IPS-NIHi11 (cell line): ENCODE results near the gene CLSTN3.

Experiments used
- DNase-seq: peaks from one replicate; pipeline ENCODE4 v3.0.0; 2012; ENCODE audit warnings: mixed read lengths, low spot score

Gene CLSTN3

DNA sequence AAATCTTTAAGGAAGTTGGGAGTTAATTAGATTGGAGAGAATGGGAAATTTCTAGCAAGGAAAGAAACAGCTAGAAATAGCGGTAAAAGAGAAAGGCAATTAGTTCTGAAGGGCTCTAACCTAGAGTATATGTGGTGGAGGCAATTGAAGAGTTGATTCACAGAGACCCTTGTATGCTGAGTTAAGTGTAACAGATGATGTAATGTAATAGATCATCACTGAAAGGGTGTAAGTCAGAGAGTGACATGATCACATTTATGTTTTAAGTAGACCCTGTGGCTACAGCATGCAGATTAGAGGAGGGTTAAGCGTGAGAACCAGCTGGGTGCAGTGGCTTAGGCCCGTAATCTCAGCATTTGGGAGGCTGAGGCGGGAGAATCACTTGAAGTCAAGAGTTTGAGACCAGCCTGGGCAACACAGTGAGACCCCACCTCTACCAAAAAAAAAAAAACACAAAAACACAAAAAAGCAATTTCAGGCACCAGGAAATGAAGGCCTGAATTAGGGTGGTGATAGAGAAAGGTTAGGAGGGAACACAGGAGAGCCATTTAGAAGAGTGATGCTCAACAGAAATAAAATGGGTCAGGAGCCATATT lies 4.4 kb upstream of the CLSTN3 start:
- no peak for DNase-seq

DNA sequence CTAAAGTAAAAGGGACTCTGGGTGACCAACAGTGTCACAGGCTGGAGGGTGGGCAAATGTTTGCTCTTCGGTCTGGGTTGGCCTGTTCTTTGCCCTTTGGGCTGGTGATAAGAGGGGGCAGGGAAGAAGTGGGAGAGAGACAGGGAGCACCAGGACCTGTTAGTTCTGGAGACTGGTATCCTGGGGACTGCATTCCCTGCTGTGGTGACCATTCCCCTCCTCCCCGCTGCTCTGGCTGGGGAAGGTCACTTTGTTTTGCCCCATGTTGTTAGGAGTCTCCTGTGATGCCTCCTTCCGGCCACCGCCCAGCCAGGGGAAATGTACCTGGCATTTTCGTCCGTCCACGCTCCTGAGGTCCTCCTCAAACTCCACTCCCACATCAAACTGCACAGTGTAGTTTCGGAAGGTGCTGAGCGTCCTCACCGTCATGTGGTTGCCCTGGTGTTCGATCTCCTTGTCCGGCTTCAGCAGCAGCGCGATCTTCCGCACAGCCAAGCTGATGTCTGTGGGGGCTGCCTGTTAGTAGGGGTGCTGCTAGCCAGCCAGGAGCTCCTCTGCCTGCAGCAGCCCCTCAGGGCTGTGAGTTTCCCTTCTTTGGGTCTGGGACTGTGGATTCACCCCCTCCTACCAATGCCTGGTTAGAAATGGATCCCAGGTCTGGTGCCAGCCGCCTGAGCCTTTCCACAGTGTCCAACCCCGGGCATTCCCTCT lies 2.1 kb upstream of the CLSTN3 start:
- no peak for DNase-seq

DNA sequence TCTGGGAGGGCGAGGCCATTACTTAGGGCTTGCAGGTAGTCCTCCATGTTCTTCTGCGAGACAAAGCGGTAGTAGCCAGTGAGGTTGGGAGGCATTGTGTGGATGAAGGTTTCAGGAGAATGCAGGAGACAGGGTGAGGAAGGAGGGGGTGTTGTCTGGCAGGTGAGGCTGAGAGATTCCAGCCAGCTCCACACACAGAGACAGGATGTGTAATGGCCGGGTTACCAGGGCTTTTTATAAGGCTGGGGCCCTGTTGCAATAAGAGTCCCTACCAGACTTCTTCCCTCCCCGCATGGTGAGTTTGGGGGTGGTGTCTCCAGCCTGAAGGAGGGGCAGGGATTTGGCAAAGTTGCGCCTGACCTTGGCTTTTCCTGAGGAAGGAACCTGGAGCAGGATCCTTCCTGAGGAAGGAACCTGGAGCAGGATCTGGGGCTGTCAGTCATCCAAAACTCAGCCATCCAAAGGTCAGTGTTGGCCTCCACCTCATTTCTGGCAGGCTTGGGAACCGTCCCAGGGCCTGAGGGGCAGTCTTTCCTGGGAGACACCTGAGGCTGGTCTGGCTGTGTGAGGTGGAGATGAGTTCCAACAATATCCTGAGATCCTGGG lies 1.4 kb upstream of the CLSTN3 start, which contains the start of gene RBP5:
Gene RBP5 (minus strand): TSS at position 209 of the 606 bp plus-strand sequence. CDS start 114 bp downstream, at position 95.
- peak; percentile 37 for DNase-seq

DNA sequence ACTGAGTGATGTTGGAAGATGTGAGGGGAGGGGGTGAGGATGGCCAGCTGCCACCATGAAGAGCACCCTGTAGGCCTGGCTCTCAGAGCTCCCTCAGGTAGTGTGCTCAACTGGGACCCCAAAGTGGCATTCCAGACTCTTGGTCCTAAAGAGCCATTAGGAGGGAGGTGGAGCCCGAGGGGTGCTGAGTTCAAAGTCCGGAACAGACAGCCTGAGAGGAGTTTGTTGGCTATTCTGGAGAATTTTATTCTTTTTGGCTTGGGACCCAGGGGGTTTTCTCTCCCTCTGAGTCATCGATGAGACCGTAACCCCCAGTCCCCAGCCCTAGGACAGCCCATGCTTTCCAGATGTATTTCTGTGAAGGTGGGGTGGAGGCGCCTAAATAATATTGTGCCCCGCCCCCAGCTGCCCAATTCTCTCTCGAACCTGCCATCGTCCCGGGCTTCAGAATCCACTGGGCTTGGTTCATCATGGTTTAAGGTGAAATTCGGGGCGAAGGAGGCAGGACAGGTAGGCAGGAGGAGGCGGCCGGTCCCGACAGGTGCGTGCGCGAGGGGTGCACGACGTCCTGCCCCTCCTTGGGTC lies 792 bp upstream of the CLSTN3 start:
- DNase-seq, result no peak

DNA sequence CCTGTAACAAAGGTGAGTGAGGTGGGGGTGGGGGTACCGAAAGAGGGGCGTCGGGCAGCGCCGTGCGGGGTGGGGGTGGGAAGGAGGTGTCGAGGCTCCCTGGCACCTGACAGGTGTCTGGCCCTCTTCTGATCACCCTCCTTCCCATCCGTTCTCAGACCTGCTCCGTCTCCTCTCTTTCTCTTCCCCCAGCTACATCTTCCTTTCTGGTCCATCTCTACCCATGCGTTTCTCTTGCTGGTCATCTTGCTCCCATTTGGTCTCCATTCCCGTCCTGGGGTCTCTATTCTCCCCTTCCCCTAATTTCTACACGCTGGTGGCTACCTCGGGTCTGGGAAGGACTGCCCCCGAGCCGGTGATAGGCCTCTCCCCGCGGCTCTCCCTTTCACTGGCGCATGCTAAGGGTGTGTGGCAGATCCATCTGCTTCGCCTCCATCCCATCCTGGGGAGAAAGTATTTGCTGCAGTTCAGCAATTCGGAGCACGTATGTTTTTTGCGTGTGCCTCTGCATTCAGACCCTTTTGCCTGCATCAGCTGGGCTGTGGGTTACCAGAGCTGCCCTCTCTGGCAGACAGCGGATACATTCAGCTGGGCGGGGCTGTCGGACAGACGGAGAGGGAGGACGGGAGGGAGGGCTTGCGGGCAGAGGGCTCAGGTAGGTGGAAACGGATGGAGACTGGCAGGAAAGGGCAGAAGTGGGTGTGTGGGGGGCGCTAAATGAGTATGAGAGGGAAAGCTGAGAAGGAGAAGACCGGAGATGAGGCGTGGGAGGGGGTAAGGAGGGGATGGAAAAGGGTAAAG lies 730 bp downstream of the CLSTN3 start:
- peak; percentile 85 for DNase-seq

DNA sequence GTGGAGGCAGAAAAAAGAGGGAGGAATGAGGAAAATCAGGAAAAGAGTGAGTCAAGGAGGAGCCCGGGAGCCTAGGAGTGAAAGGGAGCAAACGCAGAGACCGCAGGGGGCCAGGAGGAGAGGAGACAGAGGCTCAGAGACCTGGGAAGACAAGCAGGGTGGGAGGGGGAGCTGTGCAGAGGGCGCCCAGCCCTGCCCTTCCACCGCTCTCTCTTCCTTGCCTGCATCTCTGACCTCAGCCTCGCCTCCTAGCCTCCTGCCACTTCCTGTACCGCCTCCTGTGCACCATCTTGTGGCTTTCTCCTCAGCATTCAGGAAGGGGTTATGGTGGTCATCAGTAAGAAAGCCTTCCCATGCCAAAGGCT lies 1.3 kb downstream of the CLSTN3 start:
- peak; percentile 55 for DNase-seq

DNA sequence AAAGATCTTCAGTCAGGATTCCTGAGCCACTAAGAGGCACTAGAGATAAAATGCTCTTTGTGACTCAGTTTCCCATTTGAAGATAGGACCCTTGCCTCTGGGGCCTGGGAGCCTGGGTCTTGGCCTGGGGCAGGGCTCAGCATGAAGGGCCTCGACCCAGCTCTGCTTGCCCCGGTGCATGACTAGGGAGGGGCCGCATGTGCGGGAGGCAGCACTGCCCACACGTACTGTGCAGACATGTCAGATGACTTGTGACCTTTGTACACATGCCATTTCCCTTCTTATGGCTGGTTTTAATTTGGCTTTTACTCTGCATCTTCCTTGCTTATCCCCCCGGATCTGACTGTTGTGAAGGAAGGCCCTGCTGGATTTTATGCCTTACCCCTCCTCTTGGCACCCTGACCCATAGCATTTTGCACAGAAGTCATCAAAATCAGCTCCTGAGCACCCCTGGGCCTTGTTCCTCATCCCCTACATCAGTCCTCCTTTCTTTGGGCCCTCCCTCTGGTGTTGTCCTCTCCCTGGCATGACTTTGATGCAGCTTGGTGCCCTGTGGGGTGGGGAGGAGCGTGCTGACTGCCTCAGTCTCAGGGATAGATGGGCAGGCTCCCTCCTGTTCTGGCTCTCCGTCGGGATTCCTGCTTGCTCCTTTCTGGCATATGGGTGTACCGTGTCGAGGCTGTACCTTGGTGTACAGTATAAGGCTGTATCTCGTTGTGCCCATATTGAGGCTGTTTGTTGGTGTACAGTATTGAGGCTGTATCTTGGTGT lies 4.4 kb downstream of the CLSTN3 start:
- no peak for DNase-seq

DNA sequence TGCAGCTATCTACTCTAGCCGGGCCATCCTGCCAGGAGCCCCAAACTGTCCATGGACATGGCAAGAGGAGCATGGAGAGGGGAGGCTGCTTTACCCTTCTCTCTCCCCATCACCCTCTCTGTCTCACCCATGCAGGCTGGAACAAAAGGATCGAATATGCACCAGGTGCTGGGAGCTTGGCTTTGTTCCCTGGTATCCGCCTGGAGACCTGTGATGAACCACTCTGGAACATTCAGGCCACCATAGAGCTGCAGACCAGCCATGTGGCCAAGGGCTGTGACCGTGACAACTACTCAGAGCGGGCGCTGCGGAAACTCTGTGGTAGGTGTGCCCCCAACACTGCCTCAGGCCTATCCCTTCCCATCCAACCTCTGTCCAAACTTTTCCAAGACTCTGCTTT lies 5.9 kb downstream of the CLSTN3 start:
- no peak for DNase-seq

DNA sequence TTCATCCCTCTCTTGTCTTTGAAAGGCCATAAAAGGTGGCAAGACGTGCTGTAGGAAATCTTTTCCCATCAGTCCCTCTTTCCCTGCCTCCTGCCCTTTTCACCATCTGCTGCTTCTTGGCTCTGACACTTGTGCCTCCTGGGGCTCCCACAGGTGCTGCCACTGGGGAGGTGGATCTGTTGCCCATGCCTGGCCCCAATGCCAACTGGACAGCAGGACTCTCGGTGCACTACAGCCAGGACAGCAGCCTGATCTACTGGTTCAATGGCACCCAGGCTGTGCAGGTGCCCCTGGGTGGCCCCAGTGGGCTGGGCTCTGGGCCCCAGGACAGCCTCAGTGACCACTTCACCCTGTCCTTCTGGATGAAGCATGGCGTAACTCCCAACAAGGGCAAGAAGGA lies 6.5 kb downstream of the CLSTN3 start:
- DNase-seq, result no peak

DNA sequence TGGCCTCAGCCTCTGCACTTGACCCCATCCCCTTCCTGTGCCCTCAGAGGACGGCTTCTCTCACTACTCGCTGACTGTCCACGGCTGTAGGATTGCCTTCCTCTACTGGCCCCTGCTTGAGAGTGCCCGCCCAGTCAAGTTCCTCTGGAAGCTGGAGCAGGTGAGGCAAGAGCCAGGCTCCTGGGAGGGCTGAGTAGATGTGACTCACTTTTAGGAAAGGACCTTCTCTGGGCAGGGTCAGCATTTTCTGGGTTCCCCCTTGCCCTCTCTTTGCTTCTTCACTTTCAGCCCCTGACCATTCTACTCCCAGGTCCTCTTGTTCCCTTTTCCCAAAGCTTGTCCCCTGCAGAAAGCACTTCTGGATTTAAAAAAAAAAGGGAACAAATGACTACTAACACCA lies 7.7 kb downstream of the CLSTN3 start:
- DNase-seq, result no peak

DNA sequence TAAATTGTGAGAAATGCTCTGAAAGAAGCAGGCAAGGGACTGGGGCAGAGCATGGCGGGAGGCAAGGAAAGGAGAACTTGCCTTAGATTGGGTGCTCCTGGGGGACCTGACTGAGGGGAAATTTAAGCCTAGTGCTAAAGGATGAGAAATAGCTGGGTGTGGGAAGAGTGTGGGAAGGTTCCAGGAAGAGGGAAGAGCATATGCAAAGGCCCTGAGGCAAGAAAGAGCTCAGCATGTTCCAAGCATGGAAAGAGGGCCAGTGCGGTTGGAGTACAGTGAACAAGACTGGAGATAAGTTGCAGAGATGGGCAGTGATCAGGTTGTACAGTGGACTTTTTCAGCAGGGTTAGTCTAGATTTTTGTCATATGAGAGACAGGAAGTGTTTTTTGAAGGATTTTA lies 9.0 kb downstream of the CLSTN3 start:
- no peak for DNase-seq

DNA sequence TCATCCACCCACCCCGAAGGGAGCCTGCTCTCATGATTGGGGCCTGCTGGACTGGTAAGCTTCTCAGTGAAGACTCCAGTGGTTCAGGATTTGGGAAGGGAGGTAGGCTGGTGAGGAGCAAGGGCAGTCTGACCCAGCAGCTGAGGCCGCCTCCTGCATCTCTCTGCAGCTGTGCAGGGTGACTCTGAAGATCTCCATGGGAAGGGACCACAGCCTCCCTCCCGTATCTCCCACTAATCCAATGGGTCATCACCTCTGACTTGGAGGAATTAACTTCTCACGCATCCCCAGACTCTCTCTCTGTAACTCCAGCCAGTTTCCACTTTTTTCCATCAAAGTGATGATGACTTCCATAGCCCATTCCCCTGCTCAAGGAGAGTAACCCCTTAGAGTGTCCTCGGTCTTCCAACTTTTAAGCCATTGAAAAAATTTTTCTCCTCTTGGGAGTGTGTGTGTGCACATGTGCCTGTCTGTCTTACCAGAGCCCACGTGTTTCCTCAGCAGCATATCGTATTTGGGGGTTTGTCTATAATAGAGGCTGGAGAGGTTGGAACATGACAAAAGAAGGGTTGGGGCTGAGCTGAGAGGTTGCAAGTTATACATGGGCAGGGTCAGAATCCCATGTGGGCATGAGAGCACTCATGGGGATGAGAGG lies 11.3 kb downstream of the CLSTN3 start:
- DNase-seq, result no peak

DNA sequence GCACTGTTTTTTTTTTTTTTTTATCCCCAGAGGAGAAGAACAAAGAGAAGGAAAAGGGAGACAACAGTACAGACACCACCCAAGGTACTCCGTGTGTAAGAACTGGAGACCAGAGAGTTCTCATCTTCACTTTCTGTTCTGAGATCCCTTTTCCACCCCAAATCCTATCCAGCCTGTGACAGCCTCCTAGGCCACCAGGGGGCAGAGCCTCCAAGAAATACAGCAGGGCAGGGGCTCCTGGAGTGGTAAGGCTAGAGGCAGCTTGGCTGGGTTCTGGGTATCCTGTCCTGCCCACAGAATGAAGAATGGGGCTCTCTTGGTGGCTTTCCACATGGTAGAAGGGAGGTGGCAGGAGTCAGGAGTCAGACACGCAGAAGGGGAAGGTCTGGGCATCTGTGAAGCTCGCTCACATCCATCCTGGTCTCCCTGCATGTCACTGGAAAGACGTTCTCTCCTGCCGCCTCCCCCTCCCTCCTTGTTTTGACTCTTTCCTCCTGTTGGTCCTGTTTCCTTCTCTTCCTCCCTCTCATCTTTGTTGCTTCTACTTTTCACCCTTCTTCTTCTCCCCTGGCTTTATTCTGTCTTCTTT lies 12.0 kb downstream of the CLSTN3 start:
- peak; percentile 86 for DNase-seq

DNA sequence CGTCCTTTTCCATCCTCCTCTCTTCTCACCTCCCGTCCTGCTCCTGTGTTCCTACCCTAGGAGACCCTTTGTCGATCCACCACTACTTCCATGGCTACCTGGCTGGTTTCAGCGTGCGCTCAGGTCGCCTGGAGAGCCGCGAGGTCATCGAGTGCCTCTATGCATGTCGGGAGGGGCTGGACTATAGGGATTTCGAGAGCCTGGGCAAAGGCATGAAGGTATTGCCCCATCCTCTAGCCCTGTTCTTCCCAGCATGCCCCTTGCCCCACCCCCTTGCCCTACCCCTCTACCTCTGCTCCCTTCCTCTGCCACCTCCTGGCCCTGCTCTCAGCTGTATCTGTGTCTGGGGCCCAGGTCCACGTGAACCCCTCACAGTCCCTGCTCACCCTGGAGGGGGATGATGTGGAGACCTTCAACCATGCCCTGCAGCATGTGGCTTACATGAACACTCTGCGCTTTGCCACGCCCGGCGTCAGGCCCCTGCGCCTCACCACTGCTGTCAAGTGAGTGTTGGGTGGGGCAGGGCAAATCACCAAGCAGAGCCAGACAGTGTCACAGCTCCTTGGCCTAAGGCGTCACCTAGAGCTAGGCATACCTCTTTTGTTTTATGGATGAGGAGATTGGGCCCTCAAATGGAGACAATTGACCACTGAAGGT lies 12.8 kb downstream of the CLSTN3 start:
- no peak for DNase-seq

DNA sequence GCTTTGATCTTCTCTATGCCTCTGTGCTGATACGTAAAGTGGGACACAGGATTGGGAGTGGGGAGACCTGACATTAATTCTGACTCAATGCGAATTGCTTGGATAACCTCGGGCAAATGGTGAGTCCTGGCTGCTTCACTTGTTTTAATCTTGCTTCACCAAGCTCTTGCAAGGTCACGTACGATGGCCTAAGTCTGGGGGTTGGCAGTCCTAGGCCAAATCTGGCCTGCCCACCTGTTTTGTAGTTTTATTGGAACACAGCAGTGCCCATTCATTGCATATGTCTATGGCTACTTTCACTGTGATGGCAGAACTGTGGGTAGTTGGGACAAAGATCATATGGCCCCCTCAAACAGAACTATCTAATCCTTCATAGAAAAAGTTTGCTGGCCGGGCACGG lies 13.4 kb downstream of the CLSTN3 start:
- no peak for DNase-seq

DNA sequence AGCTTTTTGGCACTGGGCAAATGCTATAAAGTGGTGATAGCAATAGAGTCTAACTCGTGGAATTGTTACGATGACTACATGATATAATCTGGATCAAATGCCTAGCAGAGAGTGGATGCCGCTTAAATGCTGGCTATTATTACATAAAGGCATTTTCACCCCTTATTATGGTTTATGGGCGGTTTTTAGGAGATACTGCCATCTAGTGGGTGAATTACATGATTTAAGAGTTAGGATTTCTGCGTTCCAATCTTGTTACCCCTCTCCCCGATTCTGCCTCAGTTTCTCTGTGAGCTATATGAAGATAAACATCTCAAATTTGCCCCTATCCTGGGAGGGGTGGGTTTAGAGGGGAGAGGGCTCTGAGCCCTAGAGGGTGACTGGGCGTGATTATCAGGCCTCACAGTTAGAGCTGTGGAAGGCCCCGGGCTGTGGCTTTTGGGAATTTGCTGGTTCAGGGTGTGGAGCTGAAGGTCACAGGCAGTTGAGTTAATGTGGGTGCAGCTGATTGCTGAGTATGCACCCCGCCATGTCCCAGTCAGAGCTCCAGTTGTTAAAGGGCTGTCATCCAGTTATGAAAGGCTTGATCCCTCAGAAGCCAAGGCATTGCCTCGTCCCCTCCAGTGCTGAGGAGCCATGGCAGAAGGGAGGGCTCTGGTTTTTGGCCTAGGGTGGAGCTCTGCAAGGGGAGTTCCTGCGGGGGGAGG lies 14.4 kb downstream of the CLSTN3 start:
- DNase-seq, result peak; percentile 66

DNA sequence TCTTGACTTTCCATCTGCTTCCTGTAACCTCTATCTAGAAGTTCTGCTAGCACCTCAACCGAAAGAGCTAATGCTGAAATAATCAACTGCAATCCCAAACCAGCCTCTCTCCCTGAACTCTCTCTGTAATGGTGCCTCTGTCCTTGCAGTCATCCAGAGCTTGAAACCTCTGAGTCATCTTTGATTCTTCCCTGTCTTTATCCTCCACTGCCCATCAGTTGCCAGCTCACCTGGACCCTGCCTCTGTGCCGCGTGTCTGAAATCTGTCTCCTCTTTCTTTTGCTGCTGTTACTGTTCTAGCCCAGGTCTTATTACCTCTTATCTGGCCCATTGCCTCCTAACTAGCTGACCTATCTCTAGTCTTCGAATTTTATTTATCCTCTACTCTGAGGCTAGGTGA lies 15.5 kb downstream of the CLSTN3 start:
- DNase-seq, result no peak

DNA sequence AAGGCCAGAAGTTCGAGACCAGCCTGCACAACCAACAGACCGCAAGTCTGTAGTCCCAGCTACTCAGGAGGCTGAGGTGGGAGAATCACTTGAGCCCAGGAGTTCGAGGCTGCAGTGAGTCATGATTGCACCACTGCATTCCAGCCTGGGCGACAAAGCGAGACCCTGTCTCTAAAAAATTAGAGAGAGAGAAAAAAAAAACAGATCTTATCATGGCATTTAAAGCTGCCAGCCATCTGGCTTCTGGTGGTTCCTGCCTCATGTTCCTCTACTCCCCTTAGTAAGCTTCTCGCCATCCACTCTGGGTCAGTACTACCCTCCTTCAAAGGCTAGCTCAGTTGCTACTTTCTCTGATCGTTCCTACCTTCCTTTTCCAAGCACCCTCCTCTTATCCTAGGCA lies 16.1 kb downstream of the CLSTN3 start:
- no peak for DNase-seq

DNA sequence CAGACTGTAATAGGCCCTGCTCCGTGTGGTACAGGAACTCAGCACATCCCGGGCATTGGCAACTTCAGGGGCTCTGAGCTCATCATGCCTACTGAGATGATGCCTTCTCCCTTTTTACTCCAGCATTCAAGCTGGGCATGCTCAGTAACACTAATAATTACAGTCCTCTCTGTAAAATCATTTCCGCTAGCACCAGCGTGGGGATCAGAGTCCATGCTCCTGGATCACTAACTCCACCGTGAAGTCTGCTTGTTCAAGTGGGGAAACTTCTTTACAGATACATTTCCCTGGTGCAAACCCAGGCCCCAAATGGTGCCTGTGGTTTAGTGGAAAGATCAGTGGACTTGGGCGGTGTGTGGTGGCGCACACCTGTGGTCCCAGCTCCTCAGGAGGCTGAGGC lies 16.7 kb downstream of the CLSTN3 start:
- DNase-seq, result no peak

DNA sequence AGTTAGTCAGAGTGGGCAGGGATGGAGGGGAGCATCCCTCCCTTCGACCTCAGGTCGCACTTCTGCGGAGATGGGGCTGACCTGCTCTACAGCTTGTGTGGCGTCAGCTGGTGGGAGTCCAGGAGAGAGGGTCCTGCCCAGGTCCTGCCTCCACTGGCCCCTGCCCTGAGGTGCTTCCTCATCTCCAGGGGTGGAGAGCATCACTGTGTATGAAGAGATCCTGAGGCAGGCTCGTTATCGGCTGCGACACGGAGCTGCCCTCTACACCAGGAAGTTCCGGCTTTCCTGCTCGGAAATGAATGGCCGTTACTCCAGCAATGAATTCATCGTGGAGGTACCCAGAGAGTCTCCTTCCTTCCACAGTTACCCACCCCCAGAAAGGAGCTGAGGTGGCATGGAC lies 20.2 kb downstream of the CLSTN3 start:
- no peak for DNase-seq
